Epidermal melanocyte (primary cell): ENCODE data around the gene CARMIL1.
A peak's percentile ranks its signal among the peaks of the same experiment; 100 is the strongest.

ENCODE experiments used
- DNase-seq: peaks from one replicate; pipeline ENCODE4 v3.0.0; 2011; ENCODE audit warnings: low spot score; ENCODE audit not compliant: insufficient read length

Gene CARMIL1

GRCh38 chr6:25278914-25279747, at the start of gene CARMIL1:
Gene CARMIL1 (plus strand): TSS chr6:25279374. CDS start chr6:25279796, 422 bp downstream.
- DNase-seq = peak; percentile 89

DNA sequence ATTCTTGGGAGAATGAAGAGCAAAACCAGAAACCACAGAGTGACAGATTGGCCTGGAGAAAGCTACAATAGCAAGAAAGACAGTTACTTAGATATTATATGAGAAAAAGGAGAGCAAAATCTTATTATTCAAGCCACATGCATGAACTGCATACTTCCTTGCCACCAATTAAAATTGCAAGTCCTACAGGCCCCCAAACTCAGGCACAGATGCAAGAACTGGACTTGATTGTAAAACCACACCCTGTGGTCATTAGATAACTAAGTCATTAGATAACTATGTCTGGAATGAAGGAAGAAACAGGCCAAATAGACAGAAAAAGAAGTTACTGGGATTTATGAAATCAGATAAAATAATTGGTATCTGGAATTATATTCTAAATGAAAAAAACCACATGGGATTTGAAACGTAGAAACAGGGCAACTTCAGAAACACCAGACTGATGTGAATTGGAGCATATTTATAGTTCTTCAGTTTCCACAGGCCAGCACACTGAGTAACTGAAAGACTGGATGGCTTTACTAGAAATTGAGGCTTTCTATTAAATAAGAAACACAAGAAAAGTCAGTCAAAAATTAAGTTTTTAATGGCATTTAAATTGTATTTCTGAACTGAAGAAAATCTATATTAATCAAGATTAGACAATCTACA, 49.4 kb upstream of the CARMIL1 start:
- peak; percentile 40 for DNase-seq

GRCh38 chr6:25232479-25232878, 46.7 kb upstream of the CARMIL1 start:
- no peak for DNase-seq

DNA sequence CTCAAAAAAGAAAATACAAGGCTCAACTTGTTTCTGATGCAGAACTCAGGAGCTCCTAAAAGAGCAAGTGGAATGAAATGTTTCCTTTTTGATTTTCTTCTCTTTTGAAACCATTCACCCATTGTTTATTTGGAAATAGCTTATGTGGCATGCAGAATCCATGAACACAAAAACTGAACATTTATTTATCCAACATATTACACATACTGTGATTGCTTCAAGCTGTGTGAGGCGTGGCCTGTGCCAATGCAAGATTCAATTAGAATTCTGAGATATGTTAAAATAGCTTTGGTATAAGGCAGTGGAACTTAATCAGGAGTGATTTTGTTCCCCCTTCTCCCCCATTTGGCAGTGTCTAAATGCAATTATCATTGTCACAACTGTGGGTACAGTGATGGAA, 45.9 kb upstream of the CARMIL1 start:
- DNase-seq = no peak

- no peak for DNase-seq
Observed at GRCh38 chr6:25237579-25237978, 41.6 kb upstream of the CARMIL1 start.

- DNase-seq = no peak
Observed at GRCh38 chr6:25239059-25239458, 40.1 kb upstream of the CARMIL1 start.

DNA sequence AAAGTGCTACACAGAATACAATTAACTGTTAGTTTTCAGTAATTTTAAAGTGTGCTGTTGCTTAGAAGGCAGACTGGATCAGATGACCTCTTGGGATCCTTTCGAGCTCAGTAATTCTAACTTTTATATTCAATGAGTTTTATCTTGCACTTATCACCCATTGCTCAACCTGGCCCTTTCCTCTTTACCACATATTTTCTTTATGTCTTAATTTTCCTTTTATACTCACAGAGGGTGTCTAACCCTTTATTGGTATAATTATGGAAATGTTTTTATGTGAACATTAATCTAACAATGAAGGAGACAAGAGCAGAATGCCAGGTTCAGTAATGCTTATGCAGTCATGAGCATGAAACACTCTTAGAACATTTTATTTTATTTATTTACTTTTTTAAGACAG, 39.7 kb upstream of the CARMIL1 start:
- no peak for DNase-seq

DNA sequence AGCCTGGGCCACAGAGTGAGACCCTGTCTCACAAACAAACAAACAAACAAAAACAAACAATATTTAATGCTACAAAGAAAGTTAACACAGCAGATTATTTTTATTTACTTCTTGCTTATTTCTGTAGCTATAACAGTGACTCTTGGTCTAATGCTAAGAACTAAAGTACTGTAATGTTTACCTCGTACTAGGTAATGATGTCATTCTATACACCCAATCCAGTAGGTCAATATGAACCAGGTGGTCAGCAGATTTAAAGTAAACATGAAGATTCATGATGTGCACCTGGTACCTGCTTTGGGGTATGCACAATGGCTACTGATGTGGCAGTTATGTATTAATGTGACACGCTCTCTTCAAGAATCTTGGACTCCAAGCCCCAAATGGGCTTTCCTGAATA, 36.6 kb upstream of the CARMIL1 start:
- no peak for DNase-seq

DNA sequence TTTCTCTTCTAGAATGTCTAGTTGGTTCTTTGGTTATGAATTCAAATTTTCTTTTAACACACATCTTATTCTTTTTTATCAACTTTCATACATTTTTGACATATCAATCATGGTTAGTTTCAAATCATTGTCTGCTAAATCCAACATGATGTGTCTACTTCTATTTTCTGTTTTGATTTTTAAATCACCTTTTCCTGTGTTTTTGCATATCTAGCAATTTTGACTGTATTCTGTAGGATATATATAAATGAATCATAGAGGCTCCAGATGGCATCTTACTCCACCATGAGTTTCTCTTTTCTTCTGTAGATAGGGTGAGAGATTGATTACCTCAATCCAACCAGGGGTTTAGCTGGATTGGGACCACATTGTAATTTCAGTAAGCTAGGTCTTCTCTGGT, 34.3 kb upstream of the CARMIL1 start:
- DNase-seq = no peak

DNA sequence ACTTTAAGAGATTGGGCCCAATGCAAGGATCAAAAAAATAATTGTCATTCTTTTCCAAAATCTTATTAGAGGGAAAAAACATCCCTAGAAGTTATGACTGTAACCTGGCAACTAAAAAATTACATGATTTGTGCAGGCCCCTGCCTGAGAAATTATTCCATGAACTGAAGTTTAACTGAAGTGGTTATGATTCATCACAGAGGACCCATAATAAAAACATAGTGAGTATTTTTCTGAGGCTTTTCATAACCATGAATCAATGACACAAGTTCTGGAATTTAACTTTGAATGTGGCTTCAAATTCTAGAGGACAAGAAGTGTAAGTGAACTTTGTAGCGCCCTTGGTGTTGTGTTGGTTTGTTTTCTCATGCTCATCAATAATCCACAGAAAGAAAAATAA, 31.1 kb upstream of the CARMIL1 start:
- DNase-seq = no peak

DNA sequence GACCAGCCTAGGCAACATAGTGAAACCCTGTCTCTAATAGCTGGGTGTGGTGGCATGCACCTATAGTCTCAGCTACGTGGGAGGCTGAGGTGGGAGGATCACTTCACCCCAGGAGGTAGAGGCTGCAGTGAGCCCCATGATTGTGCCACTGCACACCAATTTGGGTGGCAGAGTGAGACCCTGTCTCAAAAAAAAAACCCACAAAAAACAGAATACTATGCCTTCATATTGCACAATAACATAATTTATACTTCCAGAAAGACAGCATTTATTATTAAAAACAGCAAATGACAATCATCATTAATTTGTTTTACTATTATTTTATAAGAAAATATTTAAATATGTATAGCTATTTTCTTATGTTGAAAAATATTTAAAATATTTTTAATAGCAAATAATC, 30.0 kb upstream of the CARMIL1 start:
- no peak for DNase-seq

- DNase-seq = no peak
Observed at GRCh38 chr6:25250878-25251277, 28.3 kb upstream of the CARMIL1 start.

DNA sequence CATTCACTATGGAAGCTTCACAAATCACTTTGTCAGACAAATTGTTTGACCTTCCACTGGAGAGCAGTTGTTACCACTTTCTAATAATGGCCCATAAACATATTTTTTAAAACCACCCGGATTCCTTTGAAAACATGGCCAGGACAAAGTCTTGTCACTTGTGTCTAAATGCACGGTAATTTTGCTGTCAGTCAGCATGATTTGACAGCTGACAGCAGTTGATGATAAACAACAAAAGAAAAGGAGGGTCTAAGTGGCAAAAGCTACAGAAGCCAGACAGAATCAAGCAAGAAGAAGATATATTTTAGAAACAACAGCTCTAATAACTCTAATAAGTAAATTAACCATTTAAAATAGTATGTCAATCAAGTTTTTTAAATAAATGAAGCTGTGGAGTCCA, 27.7 kb upstream of the CARMIL1 start:
- no peak for DNase-seq

GRCh38 chr6:25253351-25253750, 25.8 kb upstream of the CARMIL1 start:
- DNase-seq = no peak

DNA sequence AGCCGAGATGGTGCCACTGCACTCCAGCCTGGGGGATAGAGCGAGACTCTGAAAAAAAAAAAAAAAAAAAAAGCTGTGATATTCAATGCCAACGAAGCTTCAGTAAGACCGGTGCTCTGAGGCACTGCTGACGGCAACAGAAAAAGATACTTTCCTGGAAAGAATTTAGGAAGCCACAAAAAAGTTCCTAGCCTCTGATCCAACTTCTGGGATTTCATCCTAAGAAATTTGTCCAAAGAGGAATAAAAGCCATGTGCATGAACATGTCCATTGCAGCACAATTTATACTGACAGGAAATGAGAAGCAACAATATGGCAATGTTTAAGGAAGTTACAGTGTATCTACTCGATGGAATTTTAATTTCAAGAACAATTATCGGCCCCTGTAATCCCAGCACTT, 24.5 kb upstream of the CARMIL1 start:
- DNase-seq = no peak

DNA sequence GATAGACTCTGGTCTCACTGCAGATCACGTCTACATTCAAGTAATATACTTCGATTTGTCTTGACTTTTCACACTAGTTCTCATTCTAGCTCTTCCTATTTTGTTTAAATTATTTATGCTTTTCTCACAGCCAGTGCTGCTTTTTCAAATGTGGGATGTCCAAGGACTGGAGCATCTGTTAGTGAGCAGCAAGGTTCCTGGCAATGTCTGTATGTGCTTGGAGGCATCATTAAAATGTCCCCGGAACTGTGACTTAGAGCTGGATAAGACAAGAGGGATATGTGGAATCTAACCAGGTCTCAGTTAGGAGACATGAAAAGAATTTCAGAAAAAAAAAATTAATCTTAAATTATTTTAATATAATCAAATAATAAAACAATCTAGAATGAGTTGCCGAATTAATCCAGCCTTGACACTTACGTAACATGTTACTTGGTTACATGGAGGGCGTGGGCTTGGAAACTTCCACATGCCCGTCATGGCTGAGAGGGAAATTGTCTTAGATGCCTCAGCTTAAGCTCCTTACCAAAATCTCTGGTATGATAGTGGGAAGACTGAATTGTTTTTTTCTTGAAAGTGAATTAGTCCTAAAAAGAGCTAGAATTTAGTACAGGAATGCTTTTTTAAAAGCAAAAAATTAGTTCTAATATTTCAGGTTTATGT, 21.4 kb upstream of the CARMIL1 start:
- DNase-seq = no peak

GRCh38 chr6:25259756-25260155, 19.4 kb upstream of the CARMIL1 start:
- DNase-seq = no peak

- DNase-seq = no peak
Observed at GRCh38 chr6:25263657-25264056, 15.5 kb upstream of the CARMIL1 start.

- no peak for DNase-seq
Observed at GRCh38 chr6:25266456-25267100, 12.6 kb upstream of the CARMIL1 start.

DNA sequence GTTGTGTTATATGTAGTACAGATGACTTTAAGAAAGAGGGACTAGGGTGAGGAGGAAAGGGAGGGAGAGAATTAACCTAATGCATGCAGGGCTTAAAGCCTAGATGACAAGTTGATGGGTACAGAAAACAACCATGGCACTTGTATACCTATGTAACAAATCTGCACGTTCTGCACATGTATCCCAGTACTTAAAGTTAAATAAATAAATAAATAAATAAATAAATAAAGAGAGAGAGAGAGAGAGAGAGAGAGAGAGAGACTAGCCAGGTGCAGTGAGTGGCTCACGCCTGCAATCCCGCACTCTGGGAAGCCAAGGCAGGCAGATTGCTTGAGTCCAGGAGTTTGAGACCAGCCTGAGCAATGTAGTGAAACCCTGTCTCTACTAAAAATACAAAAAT, 11.5 kb upstream of the CARMIL1 start:
- no peak for DNase-seq

GRCh38 chr6:25270559-25270958, 8.6 kb upstream of the CARMIL1 start:
- DNase-seq = no peak

GRCh38 chr6:25275436-25275835, 3.7 kb upstream of the CARMIL1 start:
- no peak for DNase-seq
